Choroid plexus epithelial cell (primary cell): ENCODE measurements around the gene KLHDC8A.
"Not testable (repeated sequence)": the region's sequence is repeated elsewhere in the genome, so short reads cannot be mapped to it uniquely, and the experiment has no call there.

Experiments used
- DNase-seq: peaks from one replicate; pipeline ENCODE4 v3.0.0-alpha.2; 2010; ENCODE audit warnings: low read depth
- H3K4me3 ChIP-seq: 2 replicates; pipeline ENCODE4 v1.5.1; 2011; ENCODE audit warnings: low read depth, mild to moderate bottlenecking, control low read depth, low read length, moderate library complexity
- CTCF ChIP-seq: conservative IDR thresholded peaks from 2 replicates; pipeline ENCODE4 v1.5.1; 2011; ENCODE audit warnings: low read depth, mild to moderate bottlenecking, control low read depth, inconsistent platforms, low read length, moderate library complexity

Gene KLHDC8A

GRCh38 chr1:205391386-205391785 lies 34.7 kb upstream of the KLHDC8A start:
- TF ChIP-seq CTCF, result no peak
- no peak overlapping the region for H3K4me3 ChIP-seq
- no peak for DNase-seq

- H3K4me3 ChIP-seq, result no peak overlapping the region
- DNase-seq, result no peak
- no peak for TF ChIP-seq CTCF
These were observed 31.1 kb upstream of the KLHDC8A start for GRCh38 chr1:205387845-205388244.

GRCh38 chr1:205382990-205383389 lies 26.3 kb upstream of the KLHDC8A start:
- not testable (repeated sequence) for H3K4me3 ChIP-seq, DNase-seq

GRCh38 chr1:205382561-205382960 lies 25.8 kb upstream of the KLHDC8A start:
- H3K4me3 ChIP-seq, result no peak overlapping the region
- TF ChIP-seq CTCF, result no peak
- no peak for DNase-seq

GRCh38 chr1:205381305-205381704 lies 24.6 kb upstream of the KLHDC8A start:
- TF ChIP-seq CTCF, result no peak
- no peak for DNase-seq
- H3K4me3 ChIP-seq, result no peak overlapping the region

GRCh38 chr1:205380882-205381281 lies 24.2 kb upstream of the KLHDC8A start:
- TF ChIP-seq CTCF, result no peak
- no peak for DNase-seq
- no peak overlapping the region for H3K4me3 ChIP-seq

GRCh38 chr1:205379056-205379455 lies 22.3 kb upstream of the KLHDC8A start:
- H3K4me3 ChIP-seq, result no peak overlapping the region
- TF ChIP-seq CTCF, result no peak
- no peak for DNase-seq

GRCh38 chr1:205377355-205377754 lies 20.6 kb upstream of the KLHDC8A start:
- no peak overlapping the region for H3K4me3 ChIP-seq
- no peak for DNase-seq
- TF ChIP-seq CTCF, result no peak
